HG03439 (cell line): ENCODE measurements around the gene PXDN.

Experiments
- ATAC-seq: cut with Tn5 transposase; IDR thresholded peaks from one replicate; pipeline ENCODE4 v1.9.1; 2021; ENCODE audit warnings: mild to moderate bottlenecking, moderate library complexity; ENCODE audit not compliant: unreplicated experiment

The PXDN gene

DNA sequence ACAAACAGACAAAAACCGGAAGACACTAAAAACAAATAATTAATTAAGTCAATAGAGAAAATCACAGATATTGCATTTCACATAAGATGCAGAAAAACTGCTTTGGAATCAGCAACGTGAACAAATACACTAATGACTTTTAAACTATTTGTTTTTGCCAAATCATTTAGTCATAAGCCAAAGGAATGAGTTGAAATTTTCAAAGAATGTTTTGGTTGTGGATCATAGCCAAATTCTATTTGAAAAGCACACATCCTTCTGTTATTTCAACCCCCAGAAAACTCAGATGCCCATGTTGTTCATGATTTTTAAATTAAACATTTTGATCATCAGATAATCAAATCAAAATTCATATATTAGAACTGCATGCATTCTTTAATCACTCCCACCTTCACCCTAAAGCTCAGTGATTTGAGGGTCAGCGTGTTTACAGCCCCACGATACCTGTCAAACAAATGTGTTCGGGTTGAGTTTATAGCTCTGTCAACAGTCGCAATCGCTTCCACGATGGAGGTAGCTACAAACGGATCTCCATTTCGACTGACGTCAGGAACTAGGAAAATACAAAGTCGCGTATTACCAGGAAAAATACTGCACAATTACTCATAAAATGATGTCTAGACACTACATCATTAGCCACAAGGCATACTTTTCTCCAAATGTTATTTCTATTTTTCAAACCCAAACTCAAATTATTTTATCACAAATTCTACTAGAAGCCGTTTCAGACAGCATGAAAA is 90.2 kb downstream of the PXDN start:
- ATAC-seq, result no peak

DNA sequence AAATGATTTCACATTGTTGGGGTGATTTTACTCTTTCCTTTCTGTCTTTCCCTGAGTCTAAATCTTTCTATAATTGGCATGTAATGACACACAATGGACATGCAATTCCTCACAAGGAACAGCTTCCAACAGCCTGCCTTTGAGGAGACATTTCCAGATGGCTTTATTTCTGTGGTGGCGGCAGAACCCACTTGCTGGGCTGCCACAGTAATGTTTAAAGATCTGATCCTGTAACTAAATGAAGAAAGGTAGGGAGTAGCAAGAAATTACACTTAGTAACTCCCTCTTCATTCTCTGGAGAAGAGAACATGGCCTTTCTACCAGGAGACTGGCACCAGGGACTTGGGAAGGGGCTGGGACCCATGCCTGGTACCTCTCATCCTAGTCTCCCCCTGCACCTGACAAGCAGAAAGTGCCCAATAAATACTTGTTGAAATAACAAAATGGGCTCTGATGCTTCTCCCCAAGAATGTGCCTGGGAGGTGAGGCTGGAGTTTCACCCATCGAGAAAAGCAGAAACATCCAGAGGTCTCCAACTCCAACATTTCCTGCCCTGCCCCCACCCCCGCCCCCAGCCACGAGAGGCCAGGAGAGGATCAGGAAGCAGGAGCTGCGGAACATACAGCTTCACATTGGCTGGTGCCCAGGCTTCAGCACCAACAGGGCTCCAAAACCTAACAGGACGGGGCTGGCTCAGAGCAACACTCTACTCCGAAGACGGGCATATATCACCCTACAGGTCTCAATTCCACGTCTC is 92.1 kb downstream of the PXDN start:
- ATAC-seq, result no peak

DNA sequence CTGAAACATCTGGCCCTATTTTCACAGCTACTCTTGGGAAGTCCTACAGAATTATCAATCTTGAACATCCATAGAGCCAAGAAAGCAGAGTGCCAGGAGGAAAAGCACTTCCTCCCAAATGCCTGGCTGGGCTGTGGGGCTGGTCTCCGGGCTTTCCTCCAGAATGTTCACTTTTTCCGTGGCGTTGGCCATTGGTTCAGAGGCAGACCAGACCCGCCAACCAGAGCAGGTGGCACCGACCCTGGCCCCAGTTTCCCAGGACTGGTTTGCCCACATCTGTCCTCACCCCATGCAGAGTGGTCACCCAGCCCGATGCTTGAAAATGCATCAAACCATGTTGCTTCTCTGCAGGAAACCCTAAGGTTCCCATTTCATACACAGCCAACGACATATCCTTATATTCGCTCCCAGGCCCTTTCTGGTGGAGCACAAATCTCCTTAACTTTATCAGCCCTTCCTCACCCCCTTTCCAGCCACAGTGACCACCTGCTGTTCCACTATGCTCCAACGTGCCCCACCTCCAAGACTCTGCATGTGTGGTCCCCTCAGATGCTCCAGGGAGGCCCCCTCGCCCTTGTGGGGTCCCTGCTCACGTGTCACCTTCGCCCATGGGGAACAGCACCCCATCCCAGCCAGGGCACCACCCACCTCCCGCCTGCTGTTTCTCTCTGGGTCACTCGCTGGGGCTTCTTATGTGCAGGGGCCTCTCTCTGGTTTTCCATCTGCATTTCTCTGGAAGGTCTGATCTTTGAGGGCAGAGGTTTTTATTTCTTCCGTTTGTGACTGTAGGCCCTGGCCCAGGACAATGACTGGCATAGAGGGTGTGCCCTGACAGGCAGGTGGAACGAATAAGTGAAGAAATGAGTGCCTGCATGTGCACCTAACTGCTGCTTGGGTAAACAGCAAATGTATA is 92.9 kb downstream of the PXDN start:
- no peak for ATAC-seq

DNA sequence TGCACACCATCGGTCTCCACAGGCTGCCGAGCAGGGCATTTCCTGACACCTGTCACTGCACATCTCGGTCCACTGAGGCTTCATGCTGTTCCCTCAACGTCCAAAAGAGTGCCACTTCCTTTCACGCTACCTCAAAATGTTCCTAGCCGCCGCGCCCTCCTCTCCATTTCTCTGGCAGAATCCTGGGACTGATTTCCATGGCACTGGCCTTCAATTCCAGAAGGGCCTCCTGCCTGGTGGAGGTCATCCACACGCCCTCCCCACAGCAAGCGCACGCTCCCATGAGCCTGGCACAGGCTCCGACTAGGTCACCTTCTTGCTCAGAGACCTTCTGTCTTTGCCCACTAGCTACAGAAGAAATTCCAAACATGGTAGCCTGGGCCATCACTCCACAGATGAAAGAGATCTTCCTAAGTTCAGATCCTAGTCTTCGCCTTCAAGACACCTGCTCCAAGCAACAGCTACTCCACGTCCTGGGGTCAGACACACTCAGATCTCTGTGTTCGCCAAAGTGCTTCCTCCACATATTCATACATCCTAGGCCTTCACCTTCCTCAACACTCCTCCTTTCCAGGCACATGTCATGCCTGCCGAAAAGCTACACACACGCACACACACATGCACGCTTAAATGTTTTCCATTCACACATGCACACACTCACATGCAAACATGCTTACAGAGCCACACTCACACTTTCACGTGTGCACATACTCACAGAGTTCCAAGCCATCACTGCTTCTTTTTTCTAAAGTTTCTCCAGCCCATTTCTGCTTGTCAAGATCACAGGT is 94.0 kb downstream of the PXDN start:
- no peak for ATAC-seq

- no peak for ATAC-seq
These were observed 94.9 kb downstream of the PXDN start for GRCh38 chr2:1649103-1650084.

- ATAC-seq, result no peak
These were observed 95.8 kb downstream of the PXDN start for GRCh38 chr2:1648241-1649102.

DNA sequence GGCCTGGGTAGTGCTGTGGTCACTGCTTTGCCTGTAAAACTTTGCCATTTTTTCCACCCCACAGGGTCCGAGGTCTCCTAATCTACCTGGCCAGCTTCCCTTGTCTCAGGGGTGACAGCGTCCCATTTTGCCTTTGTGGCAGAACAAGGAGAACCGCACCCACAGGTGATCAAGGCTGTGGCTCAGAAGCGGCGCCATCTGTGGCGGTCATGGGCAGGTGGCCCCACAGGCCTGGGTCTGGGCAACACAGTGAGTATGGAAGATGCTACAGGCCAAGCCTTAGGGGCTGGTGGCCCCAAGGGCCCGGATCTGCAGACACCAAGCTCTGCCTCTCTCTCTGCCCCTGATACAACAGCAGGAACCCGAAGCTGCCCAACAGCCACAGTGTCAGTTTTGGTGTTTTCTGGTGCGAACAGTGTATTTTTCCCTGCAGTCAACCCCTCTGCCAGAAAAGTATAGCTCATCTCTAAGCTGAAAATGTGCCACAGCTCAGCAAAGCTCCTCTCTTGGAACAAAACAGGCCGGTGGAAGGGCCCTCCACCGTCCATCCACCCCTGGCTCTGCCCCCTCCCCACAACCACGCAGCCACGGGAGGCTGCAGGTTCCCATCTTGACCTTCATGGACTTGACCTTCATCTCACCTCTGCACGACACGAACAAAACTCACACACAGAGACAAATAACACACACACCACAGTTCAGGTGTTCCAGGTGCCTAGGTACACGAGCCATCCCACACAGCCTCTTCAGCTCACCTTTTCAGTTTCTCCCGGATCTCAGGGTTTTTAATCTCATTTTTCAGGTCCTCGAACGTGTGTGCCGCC is 96.7 kb downstream of the PXDN start:
- no peak for ATAC-seq

DNA sequence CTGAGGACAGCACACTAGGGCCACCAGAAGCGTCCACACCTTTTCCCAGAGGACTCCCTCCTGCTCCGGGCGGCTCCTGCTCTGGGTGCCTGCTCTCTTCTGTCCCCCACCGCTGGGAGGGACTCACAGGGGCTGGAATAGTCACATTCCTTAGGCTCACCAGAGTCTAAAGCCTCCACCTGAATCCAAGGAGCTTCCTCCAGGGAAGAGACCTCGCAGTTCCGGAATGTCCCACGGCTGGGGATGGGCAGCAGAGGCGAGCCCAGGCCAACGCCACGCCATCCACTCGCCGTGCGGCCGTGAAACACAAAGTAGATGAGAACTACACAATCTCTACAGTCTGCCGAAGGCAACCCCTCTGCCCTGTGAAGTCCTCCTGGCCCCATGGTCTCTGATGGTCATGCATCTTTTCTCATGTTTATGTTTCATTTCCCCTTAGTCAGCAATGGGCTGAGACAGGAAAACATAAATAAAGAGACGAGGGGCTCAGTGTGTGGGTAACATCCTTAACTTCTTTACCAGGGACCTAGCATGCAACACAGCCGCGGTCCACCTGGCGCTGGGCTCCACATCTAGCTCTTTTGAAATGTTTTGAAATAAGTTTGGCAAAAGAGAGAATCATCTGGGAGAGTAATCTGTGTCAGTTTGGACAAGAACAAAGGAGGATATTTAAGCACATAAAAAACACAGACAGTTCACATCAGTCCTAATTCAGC is 98.4 kb downstream of the PXDN start:
- ATAC-seq, result no peak

DNA sequence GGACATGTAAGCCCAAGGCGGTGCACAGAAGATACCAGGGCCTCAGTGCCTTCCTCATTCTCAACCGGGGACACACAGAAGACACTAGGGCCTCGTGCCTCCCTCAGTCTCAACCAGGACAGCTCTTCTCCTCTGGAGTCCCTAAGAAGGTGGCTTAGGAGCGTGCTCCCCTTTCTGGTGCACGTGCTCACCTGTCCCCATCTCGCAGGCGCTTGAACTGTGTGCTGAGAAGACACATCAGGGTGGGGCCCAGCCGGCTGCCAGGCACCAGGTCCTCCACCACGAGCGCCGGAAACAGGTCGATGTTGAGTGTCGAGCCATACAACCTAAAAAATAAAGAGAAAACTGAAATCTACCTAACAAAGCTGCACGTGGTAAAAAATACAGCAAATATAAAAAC is 99.9 kb downstream of the PXDN start:
- no peak for ATAC-seq

- ATAC-seq, result no peak
These were observed 101.2 kb downstream of the PXDN start for GRCh38 chr2:1642993-1643619.

GRCh38 chr2:1642066-1642861 is 102.1 kb downstream of the PXDN start:
- ATAC-seq, result no peak

DNA sequence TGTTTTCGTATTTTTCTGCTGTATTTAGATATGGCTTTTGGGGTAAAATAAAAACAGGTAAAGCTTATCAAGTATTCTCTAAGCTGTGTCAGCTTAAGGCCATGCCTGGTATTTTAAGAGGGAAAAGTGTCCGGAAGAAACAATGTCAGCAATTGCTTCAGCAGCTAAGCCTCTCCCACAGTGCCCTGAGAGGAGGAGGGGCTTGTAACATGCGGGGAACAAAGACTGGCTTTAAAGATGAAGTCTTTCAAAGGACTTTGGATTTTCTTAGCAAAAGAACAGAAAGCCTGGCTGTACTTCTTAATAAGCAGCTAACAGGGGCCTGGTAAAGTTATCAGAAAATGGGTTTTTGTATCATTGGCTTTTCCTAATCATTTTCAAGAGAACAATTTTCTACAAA is 102.8 kb downstream of the PXDN start:
- no peak for ATAC-seq

DNA sequence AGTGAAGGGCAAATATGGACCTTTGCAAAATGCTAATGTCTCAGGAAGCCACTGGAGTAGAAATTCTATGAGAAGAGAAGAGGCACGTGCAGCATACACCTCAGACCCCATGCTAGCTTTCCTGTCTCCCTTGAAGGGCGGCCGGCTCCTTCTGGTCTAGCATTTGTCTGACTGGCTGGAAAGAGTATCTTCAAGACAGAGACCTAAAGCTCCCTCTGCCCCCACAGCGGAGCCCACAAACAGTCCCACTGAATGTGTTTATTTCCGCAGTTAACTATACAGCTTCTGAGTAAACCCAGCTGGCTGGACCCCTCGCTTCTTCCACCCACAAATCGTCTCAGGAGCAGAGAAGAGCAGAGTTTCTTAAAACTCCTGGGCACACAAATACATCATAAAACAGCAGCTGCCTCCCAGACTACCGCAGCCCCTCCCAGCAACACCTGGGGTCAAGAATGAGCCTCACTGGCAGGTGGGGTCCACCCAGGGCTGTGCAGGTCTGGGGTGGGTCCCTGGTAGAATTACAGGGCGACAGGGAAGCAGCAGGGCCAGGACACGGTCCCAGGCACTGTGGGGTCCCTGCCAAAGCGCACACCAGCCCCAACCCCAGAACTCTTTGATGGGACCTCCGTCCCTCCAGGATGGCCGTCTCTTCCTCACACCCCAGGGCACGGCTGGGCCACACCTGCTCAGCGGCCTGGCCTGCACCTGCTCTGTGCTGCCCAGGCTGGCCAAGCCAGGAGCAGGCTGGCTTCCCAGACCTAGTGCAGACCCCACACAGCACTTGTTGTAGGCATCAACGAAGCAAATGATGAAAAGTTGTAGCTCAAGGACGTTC is 103.8 kb downstream of the PXDN start:
- ATAC-seq, result no peak

- ATAC-seq, result no peak
These were observed 105.0 kb downstream of the PXDN start for GRCh38 chr2:1639086-1639858.
